Stimulated activated CD8-positive, alpha-beta memory T cell treated with anti-CD3 and anti-CD28 coated beads, Interleukin-4, amount 100 ng/mL, for 24 hours (primary cell): Measurements from ENCODE around the gene HTRA1.

Source experiments
- DNase-seq: peaks from one replicate; pipeline ENCODE4 v3.0.0-alpha.2; 2020; ENCODE audit warnings: low read depth

The HTRA1 gene

GRCh38 chr10:122455376-122456079 lies 5.8 kb upstream of the HTRA1 start:
- DNase-seq = no peak

- no peak for DNase-seq
Observed at GRCh38 chr10:122457934-122458333, 3.4 kb upstream of the HTRA1 start.

GRCh38 chr10:122458693-122459092 lies 2.7 kb upstream of the HTRA1 start:
- no peak for DNase-seq

- DNase-seq = no peak
Observed at GRCh38 chr10:122459561-122460273, 1.6 kb upstream of the HTRA1 start.

GRCh38 chr10:122460891-122461293 lies 461 bp upstream of the HTRA1 start:
- no peak for DNase-seq

- no peak for DNase-seq
Observed at GRCh38 chr10:122461729-122462532, 578 bp downstream of the HTRA1 start.

GRCh38 chr10:122462533-122463465 lies 1.4 kb downstream of the HTRA1 start:
- DNase-seq = no peak

- no peak for DNase-seq
Observed at GRCh38 chr10:122463466-122464249, 2.3 kb downstream of the HTRA1 start.

- no peak for DNase-seq
Observed at GRCh38 chr10:122464250-122464510, 2.8 kb downstream of the HTRA1 start.

GRCh38 chr10:122464586-122464985 lies 3.2 kb downstream of the HTRA1 start:
- no peak for DNase-seq

GRCh38 chr10:122465401-122466040 lies 4.2 kb downstream of the HTRA1 start:
- DNase-seq = no peak

- no peak for DNase-seq
Observed at GRCh38 chr10:122466951-122467381, 5.6 kb downstream of the HTRA1 start.

- no peak for DNase-seq
Observed at GRCh38 chr10:122467701-122468100, 6.3 kb downstream of the HTRA1 start.

- DNase-seq = no peak
Observed at GRCh38 chr10:122468307-122468925, 7.1 kb downstream of the HTRA1 start.

GRCh38 chr10:122468926-122469781 lies 7.8 kb downstream of the HTRA1 start:
- no peak for DNase-seq

- DNase-seq = no peak
Observed at GRCh38 chr10:122469848-122470247, 8.5 kb downstream of the HTRA1 start.

- no peak for DNase-seq
Observed at GRCh38 chr10:122471531-122472177, 10.3 kb downstream of the HTRA1 start.

GRCh38 chr10:122473116-122473515 lies 11.8 kb downstream of the HTRA1 start:
- no peak for DNase-seq
